GM06990 (cell line): ENCODE measurements around the gene NOS1.

Source experiments
- DNase-seq: peaks from one replicate; pipeline ENCODE4 v3.0.0-alpha.2; 2011; ENCODE audit not compliant: insufficient read length; ENCODE audit errors: extremely low read depth
- H3K27me3 ChIP-seq: replicated peaks from 2 replicates; pipeline ENCODE4 v1.6.0; 2011; ENCODE audit warnings: low read length; ENCODE audit not compliant: control insufficient read depth, insufficient read depth
- H3K36me3 ChIP-seq: 2 replicates; pipeline ENCODE4 v1.5.1; 2011; ENCODE audit warnings: low read length; ENCODE audit not compliant: control insufficient read depth, insufficient read depth
- H3K4me3 ChIP-seq: replicated peaks from 2 replicates; pipeline ENCODE4 v1.5.1; 2011; ENCODE audit warnings: low read depth, mild to moderate bottlenecking, control low read depth, low read length
- CTCF ChIP-seq: IDR thresholded peaks from 2 replicates; pipeline ENCODE4 v1.5.1; 2011; ENCODE audit warnings: low read length, control low read depth, mild to moderate bottlenecking, inconsistent platforms; ENCODE audit not compliant: insufficient read depth, poor library complexity, severe bottlenecking

Gene NOS1

GRCh38 chr12:117318591-117318990 is 42.8 kb downstream of the NOS1 start:
- Histone ChIP-seq H3K27me3 (no peaks in the 10 kb centered on the region; the same call in none of the 2 replicates), H3K4me3 (no peak overlapping the region), H3K36me3 (no peaks in the 10 kb centered on the region)
- no peak for DNase-seq
- no peak for TF ChIP-seq CTCF

GRCh38 chr12:117316336-117316735 is 45.1 kb downstream of the NOS1 start:
- TF ChIP-seq CTCF, result no peak
- no peaks in the 10 kb centered on the region; the same call in none of the 2 replicates for H3K27me3 ChIP-seq
- no peak overlapping the region for H3K4me3 ChIP-seq
- no peaks in the 10 kb centered on the region for H3K36me3 ChIP-seq
- DNase-seq, result no peak

GRCh38 chr12:117313926-117314325 is 47.5 kb downstream of the NOS1 start:
- Histone ChIP-seq H3K36me3 (no peaks in the 10 kb centered on the region), H3K4me3 (no peak overlapping the region), H3K27me3 (no peaks in the 10 kb centered on the region; the same call in 1 of the 2 replicates)
- no peak for TF ChIP-seq CTCF
- DNase-seq, result no peak

- no peak overlapping the region for H3K4me3 ChIP-seq
- TF ChIP-seq CTCF, result no peak
- DNase-seq, result no peak
- no peaks in the 10 kb centered on the region for H3K36me3 ChIP-seq
- no peaks in the 10 kb centered on the region; the same call in 1 of the 2 replicates for H3K27me3 ChIP-seq
These were observed 48.7 kb downstream of the NOS1 start for GRCh38 chr12:117312770-117313169.

- Histone ChIP-seq H3K36me3 (no peaks in the 10 kb centered on the region), H3K4me3 (no peak overlapping the region), H3K27me3 (no peaks in the 10 kb centered on the region)
- no peak for DNase-seq
- no peak for TF ChIP-seq CTCF
These were observed 52.0 kb downstream of the NOS1 start for GRCh38 chr12:117309276-117309925.

GRCh38 chr12:117300174-117300573 is 61.3 kb downstream of the NOS1 start:
- Histone ChIP-seq H3K4me3 (no peak overlapping the region), H3K36me3 (no peaks in the 10 kb centered on the region), H3K27me3 (no peaks in the 10 kb centered on the region; the same call in 1 of the 2 replicates)
- TF ChIP-seq CTCF, result no peak
- no peak for DNase-seq
